ENCODE results near the gene FADS6.

The FADS6 gene

DNA sequence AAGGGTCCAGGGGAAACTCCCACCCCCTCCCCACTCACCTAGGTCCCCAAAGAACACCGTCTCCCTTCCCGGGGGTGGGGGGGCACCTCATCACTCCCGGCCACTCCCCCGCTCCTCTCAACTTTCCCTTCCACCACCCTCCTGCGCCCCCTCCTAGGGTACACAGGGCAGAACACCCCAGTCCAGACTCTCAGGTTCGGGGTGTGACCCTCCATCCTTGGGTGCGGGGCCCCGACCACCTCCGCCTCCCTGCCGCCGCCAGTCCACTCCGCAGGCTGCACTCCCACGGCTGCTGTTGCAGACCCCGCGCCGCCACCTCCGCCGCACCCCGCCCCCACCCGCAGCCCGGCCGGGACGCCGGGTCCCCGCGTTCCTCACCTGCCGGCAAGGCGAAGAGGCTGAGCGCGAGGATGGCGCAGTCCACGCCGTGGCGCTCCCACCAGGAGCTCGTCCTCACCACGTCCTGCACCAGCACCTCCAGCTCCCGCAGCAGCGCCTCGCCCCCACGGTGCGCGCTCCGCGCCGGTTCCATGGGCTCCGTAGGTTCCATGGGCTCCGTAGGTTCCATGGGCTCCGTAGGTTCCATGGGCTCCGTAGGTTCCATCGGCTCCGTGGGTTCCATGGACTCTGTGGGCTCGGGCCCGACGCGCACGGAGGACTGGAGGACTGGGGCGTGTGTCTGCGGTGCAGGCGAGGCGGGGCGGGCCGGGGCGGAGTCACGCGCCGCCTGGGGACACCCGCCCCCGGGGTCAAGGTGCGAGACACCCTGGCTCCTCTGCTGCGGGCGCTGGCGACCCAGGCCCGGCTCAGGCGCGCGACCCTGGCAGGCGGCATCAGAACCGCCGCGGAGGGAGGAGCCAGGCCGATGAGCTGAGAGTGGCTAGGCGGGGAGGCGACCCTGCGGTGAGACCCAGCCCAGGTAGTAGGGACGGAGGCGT, at the start of gene FADS6:
TSS of gene FADS6 (minus strand) at position 660 of the 938 bp plus-strand sequence. CDS start at position 622, 38 bp downstream.
- H3K27ac ChIP-seq: no peak within 1 kb of the TSS
- no peak for TF ChIP-seq ZFX (IDR thresholded peaks at IDR 0.05; ENCODE audit: borderline replicate concordance)
- TF ChIP-seq, protein P1, sequence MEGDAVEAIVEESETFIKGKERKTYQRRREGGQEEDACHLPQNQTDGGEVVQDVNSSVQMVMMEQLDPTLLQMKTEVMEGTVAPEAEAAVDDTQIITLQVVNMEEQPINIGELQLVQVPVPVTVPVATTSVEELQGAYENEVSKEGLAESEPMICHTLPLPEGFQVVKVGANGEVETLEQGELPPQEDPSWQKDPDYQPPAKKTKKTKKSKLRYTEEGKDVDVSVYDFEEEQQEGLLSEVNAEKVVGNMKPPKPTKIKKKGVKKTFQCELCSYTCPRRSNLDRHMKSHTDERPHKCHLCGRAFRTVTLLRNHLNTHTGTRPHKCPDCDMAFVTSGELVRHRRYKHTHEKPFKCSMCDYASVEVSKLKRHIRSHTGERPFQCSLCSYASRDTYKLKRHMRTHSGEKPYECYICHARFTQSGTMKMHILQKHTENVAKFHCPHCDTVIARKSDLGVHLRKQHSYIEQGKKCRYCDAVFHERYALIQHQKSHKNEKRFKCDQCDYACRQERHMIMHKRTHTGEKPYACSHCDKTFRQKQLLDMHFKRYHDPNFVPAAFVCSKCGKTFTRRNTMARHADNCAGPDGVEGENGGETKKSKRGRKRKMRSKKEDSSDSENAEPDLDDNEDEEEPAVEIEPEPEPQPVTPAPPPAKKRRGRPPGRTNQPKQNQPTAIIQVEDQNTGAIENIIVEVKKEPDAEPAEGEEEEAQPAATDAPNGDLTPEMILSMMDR (IDR thresholded peaks at IDR 0.05): no peak

DNA sequence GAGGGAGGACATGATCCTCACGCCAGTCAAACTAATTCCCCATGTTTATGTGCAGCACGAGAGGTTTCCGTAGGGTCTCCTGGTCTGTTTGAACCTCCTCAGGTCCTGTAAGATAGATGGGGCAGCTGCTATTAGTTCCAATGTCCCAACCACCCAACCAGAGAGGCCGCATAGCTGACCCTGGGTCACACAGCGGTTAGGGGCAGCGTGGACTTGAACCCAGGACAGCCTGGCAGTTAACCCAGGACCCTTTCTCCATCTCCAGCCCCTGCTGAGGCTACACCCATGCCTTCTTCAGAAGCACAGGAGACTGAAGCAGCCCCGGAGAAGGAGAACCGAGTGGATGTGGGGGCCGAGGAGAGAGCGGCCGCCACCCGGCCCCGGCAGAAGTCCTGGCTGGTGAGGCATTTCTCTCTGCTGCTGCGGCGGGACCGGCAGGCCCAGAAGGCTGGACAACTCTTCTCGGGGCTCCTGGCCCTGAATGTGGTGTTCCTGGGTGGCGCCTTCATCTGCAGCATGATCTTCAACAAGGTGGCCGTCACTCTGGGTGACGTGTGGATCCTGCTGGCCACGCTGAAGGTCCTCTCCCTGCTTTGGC, 47.8 kb upstream of the FADS6 start:
- no peak overlapping the region for H3K27ac ChIP-seq
- no peak for TF ChIP-seq ZFX (IDR thresholded peaks at IDR 0.05; ENCODE audit: borderline replicate concordance)
- TF ChIP-seq, protein P1 (IDR thresholded peaks at IDR 0.05): no peak

DNA sequence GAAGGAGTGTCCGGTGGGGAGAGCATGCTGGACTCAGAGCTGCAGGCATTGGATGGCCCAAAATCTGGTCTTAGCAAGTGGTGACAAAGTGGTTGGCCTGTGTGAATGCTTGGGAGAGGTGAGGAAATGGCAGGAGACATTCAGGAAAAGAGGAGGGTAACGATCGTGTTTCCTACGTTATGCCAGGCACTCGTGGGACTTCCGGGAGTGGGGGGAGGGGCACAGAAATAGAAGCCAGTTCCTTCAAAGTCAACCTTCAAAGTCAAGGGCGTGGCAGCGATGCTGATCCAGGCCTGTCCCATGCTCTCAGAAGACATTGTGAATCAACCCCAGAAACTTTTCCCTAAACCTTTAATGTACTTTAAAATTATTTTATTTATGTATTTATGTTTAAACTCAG, 46.1 kb upstream of the FADS6 start:
- no peak overlapping the region for H3K27ac ChIP-seq
- TF ChIP-seq ZFX (IDR thresholded peaks at IDR 0.05; ENCODE audit: borderline replicate concordance): no peak
- TF ChIP-seq, protein P1 (IDR thresholded peaks at IDR 0.05): no peak

DNA sequence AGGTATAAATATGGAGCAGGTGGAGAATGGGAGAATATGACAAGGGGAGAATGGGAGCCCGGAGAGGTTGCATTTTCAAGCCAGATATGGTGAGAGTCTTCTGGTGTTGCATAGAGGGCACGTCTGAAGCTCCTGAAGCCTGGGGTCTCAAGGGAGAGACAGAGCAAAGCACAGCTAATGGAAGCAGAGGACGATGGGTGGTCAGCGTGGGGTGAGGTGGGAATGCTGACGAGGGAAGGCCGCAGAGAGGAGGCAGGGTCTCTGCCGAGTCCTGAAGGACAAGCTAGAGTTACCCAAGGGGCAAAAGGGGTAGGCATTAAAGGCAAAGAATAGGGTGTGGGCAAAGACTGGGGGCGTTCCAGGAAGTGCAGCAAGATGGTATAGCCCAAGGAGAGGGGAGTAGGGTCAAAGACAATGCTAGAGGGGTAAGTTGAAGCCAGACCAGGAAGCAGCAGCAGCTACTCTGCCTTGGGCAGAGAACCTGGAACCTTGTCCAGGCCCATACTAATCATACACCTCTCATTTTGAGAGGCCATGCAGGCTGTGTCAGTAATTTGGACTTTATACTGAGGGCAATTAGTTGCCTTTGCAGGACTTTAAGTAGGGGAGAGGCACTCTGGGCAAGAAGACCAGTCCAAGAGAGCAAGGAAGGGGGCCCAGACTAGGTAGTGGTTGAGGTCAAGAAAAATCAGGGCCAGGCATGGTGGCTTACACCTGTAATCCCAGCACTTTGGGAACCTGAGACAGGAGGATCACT, 44.9 kb upstream of the FADS6 start:
- no peak overlapping the region for H3K27ac ChIP-seq
- no peak for TF ChIP-seq ZFX (IDR thresholded peaks at IDR 0.05; ENCODE audit: borderline replicate concordance)
- TF ChIP-seq, protein P1 (IDR thresholded peaks at IDR 0.05): no peak

- TF ChIP-seq, protein P1 (IDR thresholded peaks at IDR 0.05): no peak
- no peak for TF ChIP-seq ZFX (IDR thresholded peaks at IDR 0.05; ENCODE audit: borderline replicate concordance)
- no peak overlapping the region for H3K27ac ChIP-seq
Measured at GRCh38 chr17:74937064-74938051, 43.9 kb upstream of the FADS6 start.

GRCh38 chr17:74936470-74936799, 43.0 kb upstream of the FADS6 start:
- no peak overlapping the region for H3K27ac ChIP-seq
- TF ChIP-seq, protein P1 (IDR thresholded peaks at IDR 0.05): no peak
- TF ChIP-seq ZFX (IDR thresholded peaks at IDR 0.05; ENCODE audit: borderline replicate concordance): no peak
